ENCODE measurements around the gene PDK3. TPM values are rescaled to one million over a fixed set of nuclear protein-coding genes. Genes with fewer than 3 reads are reported as not detected.

PDK3 gene
- total and polyA plus RNA-seq, 5 donors from 2014 or later, result 11.3 to 33.9 (median 33.0) TPM

DNA sequence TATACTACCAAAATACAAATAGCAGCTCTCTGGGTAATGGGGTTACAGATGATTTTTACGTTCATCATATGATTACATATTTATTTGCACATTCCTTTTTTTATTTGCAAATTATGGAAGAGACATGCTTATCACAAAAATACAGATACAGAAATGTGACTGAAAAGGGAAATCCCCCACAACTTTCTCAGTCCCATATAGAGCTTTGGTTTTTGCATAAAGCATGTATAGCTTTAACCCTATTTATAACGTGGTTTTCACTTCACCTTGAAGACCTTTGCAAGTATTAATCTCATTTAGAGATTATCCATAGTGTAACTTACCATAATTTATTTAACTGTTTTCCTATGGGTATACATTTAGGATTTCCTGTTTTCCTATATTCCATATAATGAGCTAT is 55.4 kb downstream of the PDK3 start:
- Mint-ChIP-seq H3K9me3 (no peaks in the 10 kb centered on the region), H3K4me3 (no peak overlapping the region), H3K4me1 (no peaks in the 10 kb centered on the region), H3K36me3 (peaks cover 21% of the 10 kb centered on the region), H3K27me3 (no peaks in the 10 kb centered on the region), H3K27ac (no peak overlapping the region)
- Histone ChIP-seq H3K27ac (ENCODE audit: insufficient read depth, low read length, poor library complexity, severe bottlenecking) (no peak overlapping the region), H3K4me3 (ENCODE audit: low read depth, low read length) (no peak overlapping the region), H3K27me3 (ENCODE audit: control insufficient read depth, insufficient read depth, low read length) (no peaks in the 10 kb centered on the region), H3K36me3 (ENCODE audit: control insufficient read depth, insufficient read depth, low read length) (peaks cover 7% of the 10 kb centered on the region), H3K4me1 (ENCODE audit: control insufficient read depth, insufficient read depth, low read length, poor library complexity, severe bottlenecking) (no peaks in the 10 kb centered on the region), H3K9me3 (ENCODE audit: control insufficient read depth in 2 of 2, low read length in 2 of 2) (no peaks in the 10 kb centered on the region)
- DNase-seq (no peak), ATAC-seq (ENCODE audit: low read depth in 2 of 2) (no peak)

DNA sequence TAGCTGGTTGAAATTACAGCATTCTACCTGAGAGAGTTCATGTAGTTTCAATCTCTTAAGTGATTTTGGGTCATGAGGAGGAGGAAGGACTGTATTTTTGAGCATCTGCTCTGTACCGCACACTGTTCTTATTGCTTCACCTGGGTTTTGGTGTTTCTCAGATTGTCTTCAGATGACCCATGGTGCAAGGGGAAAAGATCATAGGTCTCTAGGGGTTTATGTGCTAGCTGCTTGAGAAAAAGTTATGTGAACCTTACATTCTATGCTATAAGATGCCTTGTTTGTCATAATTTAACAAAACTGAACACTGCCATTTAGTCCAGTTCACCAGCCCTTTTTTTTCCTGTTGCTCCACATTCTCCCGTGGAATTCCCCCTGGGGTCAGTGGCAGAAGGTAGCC is 60.4 kb downstream of the PDK3 start:
- peaks cover 20% of the 10 kb centered on the region for H3K36me3 Mint-ChIP-seq

DNA sequence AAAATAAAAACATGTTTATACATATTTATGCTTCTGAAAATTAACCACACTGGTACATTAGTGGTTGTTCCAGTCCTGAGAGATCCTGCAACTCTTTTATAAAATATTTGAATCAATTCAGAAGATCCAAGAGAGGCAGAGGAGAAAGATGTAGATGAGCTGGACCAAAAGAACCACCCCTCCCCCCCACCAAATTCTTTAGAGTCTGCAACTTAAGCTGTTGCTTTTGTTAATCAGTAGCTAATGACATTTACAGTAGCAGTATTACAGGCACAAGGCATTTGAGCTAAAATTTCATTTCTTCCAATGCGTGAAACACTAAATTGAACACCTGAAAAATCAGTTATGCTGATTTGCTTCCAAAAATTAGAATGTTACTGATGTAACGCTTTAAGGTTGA is 61.5 kb downstream of the PDK3 start:
- peaks cover 19% of the 10 kb centered on the region for H3K36me3 Mint-ChIP-seq
- DNase-seq (no peak), ATAC-seq (ENCODE audit: low read depth in 2 of 2) (no peak)
- Histone ChIP-seq H3K36me3 (ENCODE audit: control insufficient read depth, insufficient read depth, low read length) (peaks cover 26% of the 10 kb centered on the region), H3K9me3 (ENCODE audit: control insufficient read depth in 2 of 2, low read length in 2 of 2) (no peaks in the 10 kb centered on the region), H3K4me3 (ENCODE audit: low read depth, low read length) (no peak overlapping the region), H3K27me3 (ENCODE audit: control insufficient read depth, insufficient read depth, low read length) (no peaks in the 10 kb centered on the region), H3K4me1 (ENCODE audit: control insufficient read depth, insufficient read depth, low read length, poor library complexity, severe bottlenecking) (no peaks in the 10 kb centered on the region), H3K27ac (ENCODE audit: insufficient read depth, low read length, poor library complexity, severe bottlenecking) (no peak overlapping the region)
- H3K4me1 Mint-ChIP-seq, result no peaks in the 10 kb centered on the region
- H3K27me3 Mint-ChIP-seq, result no peaks in the 10 kb centered on the region
- no peaks in the 10 kb centered on the region for H3K9me3 Mint-ChIP-seq
- no peak overlapping the region for H3K4me3 Mint-ChIP-seq
- no peak overlapping the region for H3K27ac Mint-ChIP-seq

More for the DNA sequence above, 60.4 kb downstream of the PDK3 start:
- H3K27ac ChIP-seq (ENCODE audit: insufficient read depth, low read length, poor library complexity, severe bottlenecking), result no peak overlapping the region
- H3K27ac Mint-ChIP-seq, result no peak overlapping the region
- DNase-seq, result no peak
- H3K4me1 Mint-ChIP-seq, result no peaks in the 10 kb centered on the region
- H3K4me3 ChIP-seq (ENCODE audit: low read depth, low read length), result no peak overlapping the region
- H3K36me3 ChIP-seq (ENCODE audit: control insufficient read depth, insufficient read depth, low read length), result peaks cover 22% of the 10 kb centered on the region
- H3K9me3 Mint-ChIP-seq, result no peaks in the 10 kb centered on the region
- H3K27me3 ChIP-seq (ENCODE audit: control insufficient read depth, insufficient read depth, low read length), result no peaks in the 10 kb centered on the region
- H3K27me3 Mint-ChIP-seq, result no peaks in the 10 kb centered on the region
- no peak for ATAC-seq (ENCODE audit: low read depth in 2 of 2)
- H3K9me3 ChIP-seq (ENCODE audit: control insufficient read depth in 2 of 2, low read length in 2 of 2), result no peaks in the 10 kb centered on the region
- H3K4me3 Mint-ChIP-seq, result no peak overlapping the region
- H3K4me1 ChIP-seq (ENCODE audit: control insufficient read depth, insufficient read depth, low read length, poor library complexity, severe bottlenecking), result no peaks in the 10 kb centered on the region

DNA sequence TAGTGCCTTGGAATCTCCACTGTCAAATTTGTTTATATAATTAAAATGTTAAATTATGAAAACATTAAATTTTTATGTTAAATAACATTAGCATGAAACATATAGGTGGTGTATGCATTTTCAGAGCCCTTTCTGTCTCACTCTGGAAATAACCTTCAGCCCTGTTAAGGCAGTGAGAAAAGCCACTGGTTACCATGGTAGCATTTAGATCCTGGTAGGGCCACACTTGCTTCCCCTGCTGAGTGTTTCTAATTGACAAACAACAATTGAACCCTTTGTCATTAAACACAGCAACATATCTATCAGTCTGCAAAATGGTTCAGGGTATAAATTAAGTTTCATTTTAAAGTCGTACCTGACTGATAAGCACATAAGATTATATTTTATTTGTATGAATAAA is 63.5 kb downstream of the PDK3 start:
- no peak overlapping the region for H3K4me3 Mint-ChIP-seq
- no peak for DNase-seq
- H3K36me3 ChIP-seq (ENCODE audit: control insufficient read depth, insufficient read depth, low read length), result peaks cover 30% of the 10 kb centered on the region

DNA sequence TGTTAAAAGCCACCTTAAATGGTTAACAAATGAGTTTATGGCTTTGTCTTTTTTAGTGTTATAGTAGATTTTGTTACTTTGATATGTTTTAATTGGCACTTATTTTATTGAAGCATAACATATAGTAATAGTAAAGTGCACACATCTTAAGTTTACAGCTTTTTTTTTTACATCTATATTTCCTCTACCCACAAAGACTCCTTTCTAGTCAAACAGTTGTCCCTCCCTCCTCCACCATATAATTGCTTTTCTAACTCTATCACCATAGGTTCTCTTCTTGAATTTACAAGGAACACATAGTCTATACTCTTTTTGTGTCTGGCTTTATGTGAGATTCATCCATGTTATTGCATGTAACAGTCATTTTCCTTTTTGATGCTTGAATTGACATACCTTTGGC is 71.5 kb downstream of the PDK3 start:
- Mint-ChIP-seq H3K4me3 (no peak overlapping the region), H3K36me3 (peaks cover 14% of the 10 kb centered on the region), H3K27me3 (no peaks in the 10 kb centered on the region), H3K4me1 (no peaks in the 10 kb centered on the region), H3K9me3 (peaks cover 0 to 1% (median 0%) of the 10 kb centered on the region in 7 donors), H3K27ac (no peak overlapping the region)
- DNase-seq, result no peak
- Histone ChIP-seq H3K9me3 (ENCODE audit: control insufficient read depth in 2 of 2, low read length in 2 of 2) (no peaks in the 10 kb centered on the region), H3K27me3 (ENCODE audit: control insufficient read depth, insufficient read depth, low read length) (no peaks in the 10 kb centered on the region), H3K4me1 (ENCODE audit: control insufficient read depth, insufficient read depth, low read length, poor library complexity, severe bottlenecking) (no peaks in the 10 kb centered on the region), H3K27ac (ENCODE audit: insufficient read depth, low read length, poor library complexity, severe bottlenecking) (no peak overlapping the region), H3K4me3 (ENCODE audit: low read depth, low read length) (no peak overlapping the region), H3K36me3 (ENCODE audit: control insufficient read depth, insufficient read depth, low read length) (peaks cover 17% of the 10 kb centered on the region)
- ATAC-seq (ENCODE audit: low read depth in 2 of 2), result no peak

More for the DNA sequence above, 63.5 kb downstream of the PDK3 start:
- no peaks in the 10 kb centered on the region for H3K4me1 Mint-ChIP-seq
- no peaks in the 10 kb centered on the region for H3K27me3 ChIP-seq (ENCODE audit: control insufficient read depth, insufficient read depth, low read length)
- H3K9me3 Mint-ChIP-seq, result no peaks in the 10 kb centered on the region
- no peaks in the 10 kb centered on the region for H3K4me1 ChIP-seq (ENCODE audit: control insufficient read depth, insufficient read depth, low read length, poor library complexity, severe bottlenecking)
- H3K9me3 ChIP-seq (ENCODE audit: control insufficient read depth in 2 of 2, low read length in 2 of 2), result no peaks in the 10 kb centered on the region
- no peak for ATAC-seq (ENCODE audit: low read depth in 2 of 2)
- no peak overlapping the region for H3K4me3 ChIP-seq (ENCODE audit: low read depth, low read length)
- H3K27ac ChIP-seq (ENCODE audit: insufficient read depth, low read length, poor library complexity, severe bottlenecking), result no peak overlapping the region
- no peak overlapping the region for H3K27ac Mint-ChIP-seq
- peaks cover 13% of the 10 kb centered on the region for H3K36me3 Mint-ChIP-seq
- H3K27me3 Mint-ChIP-seq, result no peaks in the 10 kb centered on the region

DNA sequence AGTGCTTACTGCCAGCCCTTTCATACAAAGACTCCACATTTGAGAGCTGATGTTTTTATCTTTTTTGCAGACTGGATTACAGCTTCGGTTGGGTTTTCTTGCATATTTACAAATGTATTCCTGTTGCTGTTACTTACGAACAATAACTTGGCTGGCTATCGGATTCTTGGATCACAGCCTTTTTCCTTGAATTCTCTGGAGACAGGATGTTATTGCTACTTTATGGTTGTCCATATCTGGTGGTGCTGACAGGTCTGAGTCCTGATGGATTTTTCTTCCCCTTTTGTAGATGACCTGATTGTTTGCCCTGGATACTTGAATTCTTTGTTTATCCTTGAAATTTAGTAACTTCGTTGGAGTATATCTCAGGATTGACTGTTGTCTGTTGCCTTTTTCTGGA is 77.7 kb downstream of the PDK3 start:
- Histone ChIP-seq H3K36me3 (ENCODE audit: control insufficient read depth, insufficient read depth, low read length) (peaks cover 4% of the 10 kb centered on the region), H3K4me1 (ENCODE audit: control insufficient read depth, insufficient read depth, low read length, poor library complexity, severe bottlenecking) (no peaks in the 10 kb centered on the region), H3K27me3 (ENCODE audit: control insufficient read depth, insufficient read depth, low read length) (no peaks in the 10 kb centered on the region), H3K27ac (ENCODE audit: insufficient read depth, low read length, poor library complexity, severe bottlenecking) (no peak overlapping the region), H3K9me3 (ENCODE audit: control insufficient read depth in 2 of 2, low read length in 2 of 2) (no peaks in the 10 kb centered on the region), H3K4me3 (ENCODE audit: low read depth, low read length) (no peak overlapping the region)
- peaks cover 9% of the 10 kb centered on the region for H3K36me3 Mint-ChIP-seq
- ATAC-seq (ENCODE audit: low read depth in 2 of 2) (no peak), DNase-seq (no peak)
- H3K27ac Mint-ChIP-seq, result no peak overlapping the region
- no peak overlapping the region for H3K4me3 Mint-ChIP-seq
- H3K27me3 Mint-ChIP-seq, result no peaks in the 10 kb centered on the region
- H3K4me1 Mint-ChIP-seq, result peaks cover 0 to 2% (median 0%) of the 10 kb centered on the region in 4 donors
- H3K9me3 Mint-ChIP-seq, result no peaks in the 10 kb centered on the region

DNA sequence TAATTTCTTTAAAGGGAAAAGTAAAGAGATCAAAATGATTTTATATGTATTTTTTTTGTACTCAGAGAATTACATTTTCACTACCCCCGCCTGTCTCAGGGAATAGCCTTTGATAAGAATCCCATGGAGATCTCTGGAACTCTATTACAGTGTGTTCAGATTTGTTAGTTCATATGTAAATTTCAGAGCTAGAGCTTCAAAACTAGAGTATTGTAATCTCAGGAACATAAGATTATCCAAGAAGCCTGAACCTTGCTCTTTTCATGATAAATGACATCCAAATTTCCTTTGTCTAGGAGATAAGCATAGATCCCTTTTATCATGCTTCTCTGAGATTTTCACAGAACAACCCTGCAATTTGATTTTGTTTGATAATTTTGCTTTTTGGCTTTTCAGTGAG is 82.9 kb downstream of the PDK3 start:
- H3K27me3 Mint-ChIP-seq, result no peaks in the 10 kb centered on the region
- no peak overlapping the region for H3K27ac ChIP-seq (ENCODE audit: insufficient read depth, low read length, poor library complexity, severe bottlenecking)
- H3K4me3 ChIP-seq (ENCODE audit: low read depth, low read length), result no peak overlapping the region
- no peak for ATAC-seq (ENCODE audit: low read depth in 2 of 2)
- no peaks in the 10 kb centered on the region for H3K36me3 ChIP-seq (ENCODE audit: control insufficient read depth, insufficient read depth, low read length)
- H3K4me1 Mint-ChIP-seq, result peaks cover 0 to 2% (median 0%) of the 10 kb centered on the region in 4 donors
- no peaks in the 10 kb centered on the region for H3K9me3 Mint-ChIP-seq
- H3K27me3 ChIP-seq (ENCODE audit: control insufficient read depth, insufficient read depth, low read length), result no peaks in the 10 kb centered on the region
- H3K4me3 Mint-ChIP-seq, result no peak overlapping the region
- no peak for DNase-seq
- H3K4me1 ChIP-seq (ENCODE audit: control insufficient read depth, insufficient read depth, low read length, poor library complexity, severe bottlenecking), result no peaks in the 10 kb centered on the region
- no peaks in the 10 kb centered on the region for H3K9me3 ChIP-seq (ENCODE audit: control insufficient read depth in 2 of 2, low read length in 2 of 2)
- no peak overlapping the region for H3K27ac Mint-ChIP-seq
- peaks cover 5% of the 10 kb centered on the region for H3K36me3 Mint-ChIP-seq

DNA sequence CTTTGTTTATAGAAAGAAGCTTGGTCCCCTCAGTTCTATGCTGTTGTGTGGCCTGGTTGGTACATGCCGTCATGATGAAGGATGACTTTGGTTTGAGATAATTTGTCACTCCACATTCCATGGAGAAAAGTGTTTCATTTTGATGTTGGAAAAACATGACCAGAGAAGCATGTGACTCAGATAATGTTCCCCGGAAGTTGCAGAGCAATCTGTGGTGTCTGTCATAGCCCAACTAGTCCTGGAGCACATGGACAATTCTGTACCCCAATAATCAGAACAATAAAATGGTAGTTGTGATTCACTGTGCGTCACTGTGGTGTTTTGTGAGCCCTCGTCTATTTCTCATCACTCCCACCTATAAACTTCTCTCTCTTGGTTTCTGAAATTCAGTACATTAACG is 85.1 kb downstream of the PDK3 start:
- no peaks in the 10 kb centered on the region for H3K4me1 Mint-ChIP-seq
- no peaks in the 10 kb centered on the region for H3K4me1 ChIP-seq (ENCODE audit: control insufficient read depth, insufficient read depth, low read length, poor library complexity, severe bottlenecking)
- no peak overlapping the region for H3K27ac ChIP-seq (ENCODE audit: insufficient read depth, low read length, poor library complexity, severe bottlenecking)
- no peak overlapping the region for H3K4me3 ChIP-seq (ENCODE audit: low read depth, low read length)
- no peaks in the 10 kb centered on the region for H3K36me3 ChIP-seq (ENCODE audit: control insufficient read depth, insufficient read depth, low read length)
- H3K27ac Mint-ChIP-seq, result no peak overlapping the region
- no peaks in the 10 kb centered on the region for H3K9me3 ChIP-seq (ENCODE audit: control insufficient read depth in 2 of 2, low read length in 2 of 2)
- ATAC-seq (ENCODE audit: low read depth in 2 of 2) (no peak), DNase-seq (no peak)
- no peaks in the 10 kb centered on the region for H3K27me3 Mint-ChIP-seq
- no peak overlapping the region for H3K4me3 Mint-ChIP-seq
- no peaks in the 10 kb centered on the region for H3K27me3 ChIP-seq (ENCODE audit: control insufficient read depth, insufficient read depth, low read length)
- H3K36me3 Mint-ChIP-seq, result no peaks in the 10 kb centered on the region
- H3K9me3 Mint-ChIP-seq, result peaks cover 0 to 2% (median 0%) of the 10 kb centered on the region in 7 donors

Measured in CD4-positive, CD25-positive, alpha-beta regulatory T cell (primary cell).